Measurements from ENCODE around the gene COPS8.

COPS8 gene

GRCh38 chr2:237139123-237139675 lies 53.5 kb downstream of the COPS8 start:
- no peak for DNase-seq (ENCODE audit: low read depth)
- TF ChIP-seq, protein P1, sequence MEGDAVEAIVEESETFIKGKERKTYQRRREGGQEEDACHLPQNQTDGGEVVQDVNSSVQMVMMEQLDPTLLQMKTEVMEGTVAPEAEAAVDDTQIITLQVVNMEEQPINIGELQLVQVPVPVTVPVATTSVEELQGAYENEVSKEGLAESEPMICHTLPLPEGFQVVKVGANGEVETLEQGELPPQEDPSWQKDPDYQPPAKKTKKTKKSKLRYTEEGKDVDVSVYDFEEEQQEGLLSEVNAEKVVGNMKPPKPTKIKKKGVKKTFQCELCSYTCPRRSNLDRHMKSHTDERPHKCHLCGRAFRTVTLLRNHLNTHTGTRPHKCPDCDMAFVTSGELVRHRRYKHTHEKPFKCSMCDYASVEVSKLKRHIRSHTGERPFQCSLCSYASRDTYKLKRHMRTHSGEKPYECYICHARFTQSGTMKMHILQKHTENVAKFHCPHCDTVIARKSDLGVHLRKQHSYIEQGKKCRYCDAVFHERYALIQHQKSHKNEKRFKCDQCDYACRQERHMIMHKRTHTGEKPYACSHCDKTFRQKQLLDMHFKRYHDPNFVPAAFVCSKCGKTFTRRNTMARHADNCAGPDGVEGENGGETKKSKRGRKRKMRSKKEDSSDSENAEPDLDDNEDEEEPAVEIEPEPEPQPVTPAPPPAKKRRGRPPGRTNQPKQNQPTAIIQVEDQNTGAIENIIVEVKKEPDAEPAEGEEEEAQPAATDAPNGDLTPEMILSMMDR (IDR thresholded peaks at IDR 0.05; ENCODE audit: low read length, missing control alignments) = no peak
- H3K4me3 ChIP-seq (replicated peaks; ENCODE audit: low read depth, low read length) = no peak overlapping the region

- no peak overlapping the region for H3K4me3 ChIP-seq (replicated peaks; ENCODE audit: low read depth, low read length)
- no peak for DNase-seq (ENCODE audit: low read depth)
- TF ChIP-seq, protein P1 (IDR thresholded peaks at IDR 0.05; ENCODE audit: low read length, missing control alignments) = no peak
These were observed 55.1 kb downstream of the COPS8 start for GRCh38 chr2:237140689-237141285.

- H3K4me3 ChIP-seq (replicated peaks; ENCODE audit: low read depth, low read length) = no peak overlapping the region
- TF ChIP-seq, protein P1 (IDR thresholded peaks at IDR 0.05; ENCODE audit: low read length, missing control alignments) = no peak
- peak; percentile 53 for DNase-seq (ENCODE audit: low read depth)
These were observed 55.9 kb downstream of the COPS8 start for GRCh38 chr2:237141571-237142051.

- TF ChIP-seq, protein P1 (IDR thresholded peaks at IDR 0.05; ENCODE audit: low read length, missing control alignments) = no peak
- H3K4me3 ChIP-seq (replicated peaks; ENCODE audit: low read depth, low read length) = no peak overlapping the region
- DNase-seq (ENCODE audit: low read depth) = no peak
These were observed 57.4 kb downstream of the COPS8 start for GRCh38 chr2:237143118-237143517.

GRCh38 chr2:237143676-237144440 lies 58.2 kb downstream of the COPS8 start:
- peak; percentile 81 for DNase-seq (ENCODE audit: low read depth)
- TF ChIP-seq, protein P1 (IDR thresholded peaks at IDR 0.05; ENCODE audit: low read length, missing control alignments) = no peak
- no peak overlapping the region for H3K4me3 ChIP-seq (replicated peaks; ENCODE audit: low read depth, low read length)

- DNase-seq (ENCODE audit: low read depth) = no peak
- no peak overlapping the region for H3K4me3 ChIP-seq (replicated peaks; ENCODE audit: low read depth, low read length)
- TF ChIP-seq, protein P1 (IDR thresholded peaks at IDR 0.05; ENCODE audit: low read length, missing control alignments) = no peak
These were observed 58.8 kb downstream of the COPS8 start for GRCh38 chr2:237144516-237144915.

Measured in fibroblast of pulmonary artery (primary cell).